Mesenchymal stem cell (in vitro differentiated cells and primary cell): ENCODE measurements around the gene EPGN.

Source experiments
- DNase-seq: peaks from one replicate; pipeline ENCODE4 v3.0.0-alpha.2; 2013
- H2AFZ ChIP-seq: one replicate; pipeline ENCODE4 v1.6.1; 2013; ENCODE audit warnings: low read depth, mild to moderate bottlenecking, control low read depth, inconsistent platforms, low read length, moderate library complexity
- H2AK5ac ChIP-seq: 2 replicates; pipeline ENCODE4 v1.6.1; 2013; ENCODE audit warnings: low read length, moderate library complexity, mild to moderate bottlenecking, inconsistent platforms; ENCODE audit not compliant: severe bottlenecking
- H2BK120ac ChIP-seq: one replicate; pipeline ENCODE4 v1.6.1; 2013; ENCODE audit warnings: low read depth, mild to moderate bottlenecking, inconsistent platforms, low read length, moderate library complexity
- H2BK12ac ChIP-seq, 2 experiments: one replicate each; pipeline ENCODE4 v1.6.1; 2013; ENCODE audit warnings: inconsistent platforms in 2 of 2, low read length in 2 of 2, mild to moderate bottlenecking in 2 of 2, moderate library complexity in 2 of 2, control low read depth in 1 of 2
- H2BK15ac ChIP-seq: one replicate; pipeline ENCODE4 v1.6.1; 2013; ENCODE audit warnings: mild to moderate bottlenecking, low read depth, inconsistent platforms; ENCODE audit not compliant: poor library complexity, severe bottlenecking
- H2BK5ac ChIP-seq: 2 replicates; pipeline ENCODE4 v1.6.1; 2013; ENCODE audit warnings: low read depth, mild to moderate bottlenecking, low read length, control low read depth, inconsistent platforms; ENCODE audit not compliant: poor library complexity, severe bottlenecking
- H3K14ac ChIP-seq, 2 experiments: one replicate each; pipeline ENCODE4 v1.6.1; 2013; ENCODE audit warnings: inconsistent platforms in 2 of 2, low read length in 2 of 2, control low read depth in 1 of 2, mild to moderate bottlenecking in 1 of 2, moderate library complexity in 1 of 2
- H3K18ac ChIP-seq, 2 experiments: one replicate each; pipeline ENCODE4 v1.6.1; 2013; ENCODE audit warnings: inconsistent platforms in 2 of 2, low read length in 2 of 2, control low read depth in 1 of 2, low read depth in 1 of 2, mild to moderate bottlenecking in 1 of 2
- H3K23ac ChIP-seq, 2 experiments: one replicate each; pipeline ENCODE4 v1.6.1; 2013; ENCODE audit warnings: inconsistent platforms in 2 of 2, low read length in 2 of 2, mild to moderate bottlenecking in 2 of 2, moderate library complexity in 2 of 2, control low read depth in 1 of 2
- H3K27ac ChIP-seq: 2 replicates; pipeline ENCODE4 v1.5.1; 2013; ENCODE audit warnings: mild to moderate bottlenecking, moderate library complexity, low read length, control low read depth, inconsistent platforms; ENCODE audit not compliant: poor library complexity, severe bottlenecking
- H3K27me3 ChIP-seq, 2 experiments: 2 replicates each; pipeline versions ENCODE4 v1.6.1 to v1.7.0; 2013; ENCODE audit warnings: low read length in 2 of 2, mild to moderate bottlenecking in 2 of 2, moderate library complexity in 2 of 2, control low read depth in 1 of 2, inconsistent platforms in 1 of 2; ENCODE audit not compliant: control insufficient read depth in 1 of 2, insufficient read depth in 1 of 2
- H3K36me3 ChIP-seq, 2 experiments: 2 replicates each; pipeline versions ENCODE4 v1.6.1 to v1.7.0; 2013; ENCODE audit warnings: low read length in 2 of 2, control low read depth in 1 of 2, inconsistent platforms in 1 of 2, low read depth in 1 of 2, mild to moderate bottlenecking in 1 of 2; ENCODE audit not compliant: insufficient read depth in 2 of 2, control insufficient read depth in 1 of 2
- H3K4ac ChIP-seq, 2 experiments: one replicate each; pipeline ENCODE4 v1.6.1; 2013; ENCODE audit warnings: inconsistent platforms in 2 of 2, low read length in 2 of 2, mild to moderate bottlenecking in 2 of 2, moderate library complexity in 2 of 2, control low read depth in 1 of 2, low read depth in 1 of 2
- H3K4me1 ChIP-seq: 2 replicates; pipeline ENCODE4 v1.6.1; 2013; ENCODE audit warnings: low read depth, low read length, control low read depth; ENCODE audit not compliant: control insufficient read depth, insufficient read depth
- H3K4me2 ChIP-seq: 2 replicates; pipeline ENCODE4 v1.6.1; 2013; ENCODE audit warnings: low read length, mild to moderate bottlenecking, inconsistent platforms; ENCODE audit not compliant: poor library complexity, severe bottlenecking
- H3K4me3 ChIP-seq, 2 experiments: 2 replicates each; pipeline versions ENCODE4 v1.5.1 to v1.7.0; 2013; ENCODE audit warnings: low read length in 2 of 2, mild to moderate bottlenecking in 2 of 2, control low read depth in 1 of 2, low read depth in 1 of 2; ENCODE audit not compliant: insufficient read depth in 1 of 2
- H3K79me1 ChIP-seq: replicated peaks from 2 replicates; pipeline ENCODE4 v1.6.1; 2013; ENCODE audit warnings: mild to moderate bottlenecking, control low read depth, low read length, inconsistent platforms; ENCODE audit not compliant: poor library complexity, severe bottlenecking
- H3K9ac ChIP-seq: 2 replicates; pipeline ENCODE4 v1.7.0; 2013; ENCODE audit warnings: mild to moderate bottlenecking, low read length, moderate library complexity
- H3K9me3 ChIP-seq: 2 replicates; pipeline ENCODE4 v1.7.0; 2013; ENCODE audit warnings: mild to moderate bottlenecking, low read length; ENCODE audit not compliant: control insufficient read depth
- H4K8ac ChIP-seq: one replicate; pipeline ENCODE4 v1.6.1; 2013; ENCODE audit warnings: inconsistent platforms, mild to moderate bottlenecking, low read length, moderate library complexity
- H4K91ac ChIP-seq: one replicate; pipeline ENCODE4 v1.6.1; 2013; ENCODE audit warnings: mild to moderate bottlenecking, low read length, inconsistent platforms
- WGBS: methylation state at CpG from one replicate; pipeline ENCODE4 v1.1.7; 2013; ENCODE audit warnings: mixed read lengths; 5-methylcytosine and 5-hydroxymethylcytosine counted together

Gene EPGN

GRCh38 chr4:74263551-74263950 is 44.7 kb upstream of the EPGN start:
- Histone ChIP-seq H3K9me3 (no peaks in the 10 kb centered on the region), H3K36me3 (no peaks in the 10 kb centered on the region)

DNA sequence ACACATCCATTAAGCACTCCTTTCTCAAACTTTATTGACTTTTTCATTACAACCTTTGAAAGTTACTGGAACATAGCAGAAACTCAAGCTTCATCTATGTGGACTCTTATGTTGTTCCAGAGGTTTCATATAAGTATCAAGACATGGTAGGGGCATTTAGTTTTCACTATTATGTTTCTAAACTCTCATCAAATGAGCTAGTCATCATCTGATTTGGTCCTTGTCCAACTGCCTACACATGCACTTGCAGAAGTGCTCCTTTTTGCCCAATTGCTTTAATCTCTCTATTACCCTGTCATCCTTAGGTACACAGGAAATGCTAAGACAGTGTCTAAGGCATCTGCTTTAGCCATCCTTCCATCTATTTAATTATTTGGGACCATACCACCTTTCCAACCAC is 42.2 kb upstream of the EPGN start:
- H3K27me3 ChIP-seq, result no peaks in the 10 kb centered on the region
- peaks cover 3% of the 10 kb centered on the region for H3K4me1 ChIP-seq
- no peak overlapping the region for H3K4me2 ChIP-seq
- no peak overlapping the region for H2BK120ac ChIP-seq
- no peak overlapping the region for H2BK15ac ChIP-seq
- no peak overlapping the region for H3K14ac ChIP-seq
- no peak overlapping the region for H3K9ac ChIP-seq
- H2BK12ac ChIP-seq, result no peak overlapping the region
- no peak overlapping the region for H3K18ac ChIP-seq
- H3K9me3 ChIP-seq, result no peaks in the 10 kb centered on the region
- H3K27ac ChIP-seq, result no peak overlapping the region
- no peak overlapping the region for H2BK5ac ChIP-seq
- no peak overlapping the region for H2AFZ ChIP-seq
- no peak for DNase-seq
- no peaks in the 10 kb centered on the region for H3K36me3 ChIP-seq
- H3K4ac ChIP-seq, result no peak overlapping the region
- no peak overlapping the region for H4K8ac ChIP-seq
- no peak overlapping the region for H3K23ac ChIP-seq
- H3K79me1 ChIP-seq, result no peaks in the 10 kb centered on the region
- H2AK5ac ChIP-seq, result no peak overlapping the region
- H4K91ac ChIP-seq, result no peak overlapping the region
- no peak overlapping the region for H3K4me3 ChIP-seq

More at GRCh38 chr4:74263551-74263950, 44.7 kb upstream of the EPGN start:
- Histone ChIP-seq H3K14ac (no peak overlapping the region), H3K79me1 (no peaks in the 10 kb centered on the region), H2BK120ac (no peak overlapping the region), H3K18ac (no peak overlapping the region), H2BK5ac (no peak overlapping the region), H3K27ac (no peak overlapping the region), H2BK15ac (no peak overlapping the region), H4K91ac (no peak overlapping the region), H2AFZ (no peak overlapping the region), H3K4me2 (no peak overlapping the region), H3K4me1 (peaks cover 3% of the 10 kb centered on the region), H3K27me3 (no peaks in the 10 kb centered on the region), H3K9ac (no peak overlapping the region), H4K8ac (no peak overlapping the region), H3K23ac (no peak overlapping the region), H3K4me3 (no peak overlapping the region), H3K4ac (no peak overlapping the region), H2AK5ac (no peak overlapping the region), H2BK12ac (no peak overlapping the region)
- no peak for DNase-seq

GRCh38 chr4:74267998-74268606 is 40.2 kb upstream of the EPGN start:
- no peak overlapping the region for H2AK5ac ChIP-seq
- peak; percentile 65 for DNase-seq
- H4K8ac ChIP-seq, result no peak overlapping the region
- no peaks in the 10 kb centered on the region for H3K79me1 ChIP-seq
- no peak overlapping the region for H2AFZ ChIP-seq
- H3K18ac ChIP-seq, result no peak overlapping the region
- no peaks in the 10 kb centered on the region for H3K36me3 ChIP-seq
- no peak overlapping the region for H2BK15ac ChIP-seq
- H2BK120ac ChIP-seq, result no peak overlapping the region
- no peak overlapping the region for H3K23ac ChIP-seq
- no peak overlapping the region for H3K9ac ChIP-seq
- H3K9me3 ChIP-seq, result no peaks in the 10 kb centered on the region
- H2BK12ac ChIP-seq, result no peak overlapping the region
- no peak overlapping the region for H2BK5ac ChIP-seq
- H3K4me3 ChIP-seq, result no peak overlapping the region
- H3K4ac ChIP-seq, result no peak overlapping the region
- no peak overlapping the region for H3K4me2 ChIP-seq
- no peak overlapping the region for H4K91ac ChIP-seq
- no peak overlapping the region for H3K14ac ChIP-seq
- H3K27me3 ChIP-seq, result no peaks in the 10 kb centered on the region
- H3K27ac ChIP-seq, result peak overlapping the region; percentile 65
- peaks cover 3% of the 10 kb centered on the region for H3K4me1 ChIP-seq

DNA sequence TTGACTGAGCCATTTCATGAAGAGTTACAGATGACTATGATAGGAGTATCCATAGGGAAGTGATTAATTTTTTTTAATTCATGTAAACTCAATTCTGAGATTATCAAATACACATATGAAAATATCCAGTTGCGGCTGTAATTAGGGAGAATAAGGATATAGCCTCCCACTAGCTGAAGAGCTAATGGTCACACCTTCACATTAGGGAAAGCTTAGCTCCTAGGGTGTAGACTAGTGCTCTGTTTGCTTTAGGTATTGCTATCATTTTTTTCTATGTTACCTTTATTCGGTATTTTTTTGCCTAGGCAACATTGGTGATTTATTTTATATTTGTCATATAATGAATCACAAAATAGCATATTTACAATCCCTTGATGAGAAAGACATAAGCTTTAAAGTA is 39.6 kb upstream of the EPGN start:
- Histone ChIP-seq H2BK5ac (no peak overlapping the region), H4K91ac (no peak overlapping the region), H2BK15ac (no peak overlapping the region), H3K4me2 (no peak overlapping the region), H3K9ac (no peak overlapping the region), H3K18ac (no peak overlapping the region), H3K4me1 (peaks cover 3% of the 10 kb centered on the region), H3K79me1 (no peaks in the 10 kb centered on the region), H2BK120ac (no peak overlapping the region), H3K4me3 (no peak overlapping the region), H3K4ac (no peak overlapping the region), H2BK12ac (no peak overlapping the region), H3K27me3 (no peaks in the 10 kb centered on the region), H2AK5ac (no peak overlapping the region), H3K27ac (peak overlapping the region; percentile 32), H2AFZ (no peak overlapping the region), H3K36me3 (no peaks in the 10 kb centered on the region), H3K9me3 (no peaks in the 10 kb centered on the region), H4K8ac (no peak overlapping the region), H3K23ac (no peak overlapping the region), H3K14ac (no peak overlapping the region)
- no peak for DNase-seq
- WGBS, result 100% methylated on average over 1 of the region's 2 CpGs
